GM18951 (cell line): ENCODE measurements around the gene KCNH2.

Experiments
- POLR2A ChIP-seq: IDR thresholded peaks from 4 replicates; pipeline ENCODE4 v1.6.1; 2011; ENCODE audit warnings: mild to moderate bottlenecking; ENCODE audit not compliant: insufficient read length, insufficient read depth; ENCODE audit errors: extremely low read depth
- in situ Hi-C: fragments of 300-500 bp; cut with MboI; formaldehyde crosslinking; loops from one replicate; pipeline ENCODE4 v1.12.0; 2022; ENCODE audit warnings: low sequenced_read_pairs, mixed read lengths, inconsistent platforms; ENCODE audit not compliant: unreplicated experiment

Gene KCNH2

DNA sequence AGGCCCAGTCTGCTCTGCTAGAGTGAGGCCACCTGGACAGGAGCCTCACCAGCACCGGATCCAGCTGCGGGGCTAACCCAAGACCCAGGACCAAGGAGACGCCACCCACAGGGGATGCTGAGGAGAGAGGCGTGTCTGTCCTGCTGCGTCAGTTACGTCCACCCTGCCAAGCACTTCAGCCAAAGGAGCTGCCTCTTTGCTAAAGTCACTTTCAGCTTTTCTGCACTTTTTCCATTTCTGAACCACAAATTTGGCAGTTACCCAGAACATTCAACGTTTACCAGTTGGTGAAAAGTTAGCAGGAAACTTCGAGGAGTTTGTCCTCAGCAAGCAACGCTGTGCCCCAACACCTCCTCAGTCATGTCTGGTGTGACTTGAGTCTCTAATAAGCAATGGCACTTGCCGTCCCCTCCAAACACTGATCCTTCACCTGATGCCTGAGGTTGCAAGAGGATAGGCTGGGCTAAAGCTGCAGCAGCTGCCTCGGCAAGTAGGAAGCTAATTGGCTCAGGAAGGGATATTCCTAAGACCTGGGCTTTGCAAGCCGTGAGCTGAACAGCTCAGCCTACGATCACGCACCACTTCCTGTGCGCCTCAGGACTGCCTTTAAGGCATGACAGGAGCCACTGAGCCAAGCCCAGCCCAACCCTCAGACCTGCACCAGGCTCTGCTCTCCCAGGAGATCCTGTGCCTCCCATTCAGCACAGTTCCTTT lies 40.1 kb downstream of the KCNH2 start:
- TF ChIP-seq POLR2A = no peak
- in situ Hi-C loops = no loop called here

DNA sequence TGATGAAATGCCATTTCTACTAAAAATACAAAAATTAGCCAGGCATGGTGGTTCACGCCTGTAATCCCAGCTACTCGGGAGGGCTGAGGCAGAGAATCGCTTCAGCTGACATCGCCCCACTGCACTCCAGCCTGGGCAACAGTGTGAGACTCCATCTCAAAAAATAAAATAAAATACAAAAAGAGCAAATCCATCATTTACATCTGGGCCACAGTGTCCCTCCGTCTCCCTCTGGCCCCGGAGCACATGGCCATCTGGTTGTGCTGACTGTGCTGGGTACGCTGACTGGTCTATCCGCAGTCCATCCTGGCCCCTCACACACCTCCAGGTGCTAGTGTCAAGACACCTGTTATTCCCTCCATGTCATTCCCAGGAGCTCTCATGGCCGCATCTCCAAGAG lies 42.1 kb downstream of the KCNH2 start:
- no peak for TF ChIP-seq POLR2A
- in situ Hi-C loops = no loop called here

DNA sequence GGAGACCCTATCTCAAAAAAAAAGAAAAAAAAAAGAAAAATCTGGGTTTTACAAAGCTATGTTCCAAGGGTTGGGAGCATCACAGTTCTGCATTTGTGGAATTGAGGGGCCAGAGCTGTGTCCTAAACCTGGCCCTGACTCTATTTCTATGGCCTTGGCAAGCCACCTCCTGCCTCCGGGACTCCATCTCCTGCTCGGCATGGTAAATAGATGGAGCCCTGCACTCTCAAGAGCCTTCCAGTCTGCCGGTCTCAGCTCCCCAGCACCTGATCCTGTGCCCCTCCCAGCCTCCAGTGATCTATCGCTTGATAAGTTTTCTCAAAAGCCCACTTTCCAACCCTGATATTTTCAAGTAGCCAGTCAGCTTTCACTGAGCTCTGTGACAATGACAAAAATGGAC lies 43.0 kb downstream of the KCNH2 start:
- TF ChIP-seq POLR2A = no peak
- in situ Hi-C loops = no loop called here

DNA sequence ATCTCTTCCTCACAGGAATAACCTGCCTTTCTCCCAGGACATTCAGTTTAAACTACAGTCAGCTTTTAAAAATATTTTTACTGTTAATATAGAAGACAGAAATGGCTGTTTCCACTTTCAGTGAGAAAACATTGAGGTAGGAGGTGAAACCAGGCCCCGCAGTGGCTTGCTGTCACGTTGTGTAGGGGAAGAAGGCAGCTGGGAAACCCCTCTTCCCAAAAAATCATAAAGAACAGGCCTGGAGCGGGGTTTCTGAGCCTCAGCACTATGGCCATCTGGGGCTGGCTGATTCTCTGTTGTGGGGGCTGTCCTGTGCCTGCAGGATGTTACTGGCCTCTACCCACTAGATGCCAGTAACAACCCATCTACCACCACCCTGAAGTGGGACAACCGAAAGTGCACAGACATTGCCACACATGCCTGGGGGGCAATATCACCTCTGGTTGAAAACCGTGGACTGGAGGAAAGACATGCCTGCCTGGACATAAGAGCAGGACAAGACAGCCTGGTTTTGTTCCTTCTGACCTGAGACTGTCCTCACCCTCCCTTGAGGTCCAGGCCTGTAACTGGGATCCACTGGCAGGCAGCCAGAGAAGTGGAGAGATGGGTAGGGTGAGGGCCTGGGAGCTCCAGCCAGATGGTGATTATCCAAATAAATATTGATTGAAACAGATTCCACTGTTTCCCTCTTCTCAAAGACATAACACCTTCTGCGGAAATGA lies 43.9 kb downstream of the KCNH2 start:
- in situ Hi-C loops = no loop called here
- no peak for TF ChIP-seq POLR2A

DNA sequence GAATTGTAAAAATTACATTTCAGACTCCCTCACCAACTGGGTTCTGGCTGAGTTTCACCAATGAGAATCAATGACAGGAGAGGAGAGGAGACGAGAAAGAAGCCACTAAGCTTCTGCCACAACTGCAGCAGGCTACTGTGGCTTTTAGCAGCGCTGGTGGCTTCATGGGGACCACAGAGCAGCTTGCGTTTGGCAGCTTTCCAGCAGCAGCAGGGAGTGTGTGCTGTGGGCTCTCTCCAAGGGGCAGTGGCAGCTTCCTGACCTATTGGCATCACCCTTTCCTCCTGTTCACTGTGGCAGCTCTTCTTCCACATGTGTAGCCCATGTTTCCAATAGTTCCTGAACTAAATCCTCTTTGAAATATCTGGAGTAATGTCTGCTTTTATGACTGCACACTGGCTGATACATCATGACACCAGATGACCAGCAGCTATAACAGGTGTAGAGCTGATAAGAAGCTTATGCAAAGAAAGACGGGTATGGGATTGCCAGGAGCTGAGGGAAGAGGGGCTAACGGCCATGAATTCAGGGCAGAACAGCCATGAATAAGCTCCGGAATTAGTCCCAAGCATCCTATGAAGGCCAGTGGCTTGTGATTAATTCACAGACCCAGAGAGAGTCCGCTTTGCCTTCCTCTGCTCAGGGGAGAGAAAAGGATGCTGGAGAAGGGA lies 46.8 kb downstream of the KCNH2 start:
- TF ChIP-seq POLR2A = no peak
- in situ Hi-C loops = no loop called here

DNA sequence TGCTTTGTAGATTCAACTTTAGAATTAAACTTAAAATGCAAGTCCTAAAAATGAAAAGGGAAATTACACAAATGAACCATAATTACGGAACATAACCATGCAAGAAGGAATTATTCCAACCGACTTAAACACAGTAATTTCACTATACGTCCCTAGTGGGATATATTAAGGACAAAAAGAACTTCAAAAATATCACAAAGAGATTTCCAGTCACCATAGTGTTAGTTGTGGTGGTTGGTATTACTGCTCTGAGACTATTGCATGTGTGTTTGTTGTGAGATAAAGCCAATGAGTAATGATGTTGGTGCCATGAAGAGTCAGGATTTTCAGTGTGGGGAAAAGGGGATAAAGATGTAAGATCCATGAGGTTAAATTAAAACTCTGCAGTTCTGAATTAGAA lies 49.6 kb downstream of the KCNH2 start:
- in situ Hi-C loops = no loop called here
- TF ChIP-seq POLR2A = no peak

DNA sequence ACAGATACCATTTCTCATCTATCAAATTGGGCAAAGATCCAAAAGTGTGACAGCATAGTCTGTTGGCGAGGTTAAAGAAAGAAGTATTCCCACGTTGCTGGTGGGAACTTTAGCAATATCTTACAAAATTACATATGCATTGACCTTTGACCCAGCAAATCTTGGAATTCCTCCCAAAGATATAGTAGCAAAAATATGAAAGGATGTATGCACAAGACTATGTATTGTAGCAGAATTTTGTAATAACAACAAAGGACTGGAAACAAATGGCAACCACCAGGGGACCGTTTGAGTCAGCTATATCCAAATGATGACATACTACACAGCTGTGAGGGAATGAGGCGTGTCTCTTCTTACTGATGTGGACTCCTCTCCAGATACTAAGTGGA lies 50.2 kb downstream of the KCNH2 start:
- in situ Hi-C loops = no loop called here
- TF ChIP-seq POLR2A = no peak

DNA sequence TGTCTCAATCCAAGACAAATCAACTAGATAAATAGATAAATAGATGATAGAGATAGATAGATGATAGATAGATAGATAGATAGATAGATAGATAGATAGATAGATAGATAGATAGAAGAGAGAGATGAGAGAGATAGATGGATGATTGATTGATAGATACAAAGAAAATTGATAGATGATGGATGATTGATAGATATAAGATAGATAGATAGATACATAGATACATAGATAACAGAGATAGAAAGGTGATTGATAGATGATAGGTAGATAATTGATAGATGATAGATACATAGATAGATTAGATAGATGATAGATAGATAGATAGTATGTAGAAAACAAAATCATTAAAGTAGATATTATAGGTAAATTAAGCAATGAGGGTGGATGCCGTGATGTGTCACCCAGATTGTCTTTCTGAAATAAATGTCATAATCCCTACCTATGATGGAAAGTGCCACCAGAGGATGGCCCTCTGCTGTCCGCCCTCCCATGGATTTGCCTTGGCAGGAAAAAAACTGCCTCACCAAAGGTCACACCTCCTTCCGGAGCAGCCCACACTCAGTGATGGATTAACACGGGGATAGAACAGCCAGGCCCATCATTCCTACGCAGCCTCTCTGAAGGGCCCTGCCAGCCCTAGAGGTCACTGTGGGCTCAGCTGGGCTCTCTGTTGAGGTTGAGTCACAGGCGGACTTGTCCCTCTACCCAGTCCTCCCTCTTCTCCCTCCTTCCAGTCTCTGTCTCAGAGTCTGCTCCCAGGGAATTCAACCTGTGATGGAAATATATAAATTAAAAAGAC lies 50.8 kb downstream of the KCNH2 start:
- no peak for TF ChIP-seq POLR2A
- in situ Hi-C loops = no loop called here

DNA sequence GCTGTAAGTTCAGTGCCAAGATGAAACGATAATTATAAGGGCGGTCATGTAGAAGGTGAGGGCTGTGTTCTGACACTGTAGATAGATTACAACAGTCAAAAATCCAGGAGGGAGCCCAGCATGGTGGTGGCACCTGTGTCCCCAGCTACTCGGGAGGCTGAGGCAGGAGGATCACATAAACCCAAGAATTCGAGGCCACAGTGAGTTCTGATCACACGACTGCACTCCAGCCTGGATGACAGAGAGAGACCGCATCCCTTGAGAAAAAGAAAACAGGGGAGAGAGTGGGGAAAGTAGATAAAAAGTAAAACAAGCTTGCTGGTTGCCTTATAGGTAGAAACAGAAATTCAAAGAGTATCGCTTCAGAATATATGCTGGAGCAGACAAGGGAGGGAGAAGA lies 52.1 kb downstream of the KCNH2 start:
- in situ Hi-C loops = no loop called here
- TF ChIP-seq POLR2A = no peak

DNA sequence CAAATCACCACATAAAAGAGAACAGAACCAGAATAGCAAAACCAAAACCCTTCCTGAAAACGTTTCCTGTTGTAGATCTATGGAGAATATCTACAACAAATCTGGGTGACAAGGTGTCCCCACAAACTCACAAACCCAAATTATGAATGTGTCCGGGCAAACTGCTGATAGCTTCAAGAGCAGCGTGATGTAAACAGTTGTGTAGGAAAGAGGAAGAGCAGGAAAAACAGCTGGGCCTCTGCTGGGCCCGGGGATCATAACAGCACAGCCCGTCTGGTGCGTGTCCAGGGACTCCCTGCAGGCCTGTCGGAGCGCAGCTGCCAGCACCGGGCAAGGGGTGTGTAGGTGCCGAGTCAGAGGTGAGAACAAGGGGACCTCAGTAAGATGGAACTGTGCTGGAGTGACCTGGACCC lies 53.7 kb downstream of the KCNH2 start:
- TF ChIP-seq POLR2A = no peak
- in situ Hi-C loops = no loop called here

DNA sequence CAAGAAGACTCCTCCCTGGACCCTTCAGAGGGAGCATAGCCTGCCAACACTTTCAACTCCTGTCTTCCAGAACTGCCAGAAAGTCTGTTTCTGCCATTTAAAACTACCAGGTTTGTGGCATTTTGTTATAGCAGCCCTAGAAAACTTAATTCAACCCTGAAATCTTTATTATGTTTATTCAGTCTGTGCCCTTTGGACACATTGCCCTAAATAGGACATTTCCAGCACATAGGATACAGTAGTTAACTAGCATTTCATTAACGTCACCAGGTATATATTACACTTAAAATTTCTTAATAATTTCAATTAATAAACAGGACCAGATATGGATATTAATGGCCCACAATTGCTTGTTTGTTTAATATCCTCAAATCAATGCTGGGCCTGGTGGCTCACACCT lies 54.3 kb downstream of the KCNH2 start:
- no peak for TF ChIP-seq POLR2A

DNA sequence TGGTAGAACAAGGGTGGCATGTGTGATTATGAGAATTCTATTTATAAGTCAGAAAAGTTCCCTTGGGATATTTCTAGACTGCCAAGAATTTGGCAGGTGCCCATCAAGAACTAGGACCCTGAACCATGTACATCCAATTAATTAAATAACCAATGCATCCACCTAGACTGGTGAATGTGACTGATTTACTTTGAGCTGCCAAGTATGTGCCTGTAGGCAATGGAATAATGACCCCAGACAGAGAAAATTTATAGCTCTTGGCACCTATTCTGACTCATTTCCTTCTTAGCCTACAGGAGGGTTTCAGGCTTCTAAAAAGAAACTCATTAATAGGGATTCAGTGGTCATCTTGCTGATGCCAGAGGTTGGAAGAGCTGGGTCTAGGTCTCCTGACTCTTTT lies 54.9 kb downstream of the KCNH2 start:
- no peak for TF ChIP-seq POLR2A
- in situ Hi-C loops = no loop called here

More for the DNA sequence above, 54.3 kb downstream of the KCNH2 start:
- in situ Hi-C loops = no loop called here

DNA sequence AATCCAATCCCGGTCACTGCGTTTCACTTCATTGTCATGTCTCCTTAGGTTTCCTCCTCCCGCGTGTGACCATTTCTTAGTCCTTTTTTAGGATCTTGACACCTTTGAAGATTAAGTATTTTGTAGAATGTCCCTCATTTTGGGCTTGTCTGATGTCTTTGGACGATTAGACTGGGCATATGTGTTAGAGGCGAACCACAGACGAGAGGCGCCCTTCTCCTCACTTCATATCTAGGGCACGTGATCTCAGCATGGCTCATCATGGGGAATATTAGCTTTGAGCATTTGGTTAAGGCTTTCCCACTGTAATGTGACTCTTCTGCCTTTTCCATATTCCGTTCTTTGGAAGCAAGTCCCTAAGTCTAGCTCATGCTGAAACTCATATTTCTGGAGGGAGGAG lies 59.0 kb downstream of the KCNH2 start:
- no peak for TF ChIP-seq POLR2A
- in situ Hi-C loops = no loop called here
